Activated T-cell treated with anti-CD3 and anti-CD28 coated beads, Interleukin-2, amount 50 U/mL, for 4 hours (primary cell): ENCODE measurements around the gene CNTNAP2. TPM values are rescaled to one million over a fixed set of nuclear protein-coding genes. Genes with fewer than 3 reads are reported as not detected.

Source experiments
- ATAC-seq, 2 donors: fragments of 200-7000 bp; cut with Tn5 transposase; one replicate each; pipeline ENCODE4 v1.10.0; 2021
- DNase-seq: peaks from one replicate; pipeline ENCODE4 v3.0.0-alpha.2; 2020
- H3K27me3 Mint-ChIP-seq: one replicate; pipeline ENCODE4 v1.8.0; 2021; ENCODE audit warnings: low read depth, mixed read lengths
- H3K36me3 Mint-ChIP-seq: one replicate; pipeline ENCODE4 v1.8.0; 2022; ENCODE audit warnings: mixed read lengths; ENCODE audit not compliant: insufficient read depth
- H3K4me1 Mint-ChIP-seq: one replicate; pipeline ENCODE4 v1.8.0; 2021; ENCODE audit warnings: low read depth, mixed read lengths
- H3K4me3 Mint-ChIP-seq: one replicate; pipeline ENCODE4 v1.8.0; 2021; ENCODE audit warnings: mild to moderate bottlenecking, moderate library complexity, mixed read lengths
- H3K9me3 Mint-ChIP-seq: one replicate; pipeline ENCODE4 v1.8.0; 2021; ENCODE audit warnings: mixed read lengths
- total RNA-seq, 3 donors: library from RNA; stranded (reverse); gene quantifications; one replicate each; pipeline ENCODE4 v1.2.1, GENCODE V29; 2021

Gene CNTNAP2
- total RNA-seq, 3 donors from 2014 or later, result not detected

DNA sequence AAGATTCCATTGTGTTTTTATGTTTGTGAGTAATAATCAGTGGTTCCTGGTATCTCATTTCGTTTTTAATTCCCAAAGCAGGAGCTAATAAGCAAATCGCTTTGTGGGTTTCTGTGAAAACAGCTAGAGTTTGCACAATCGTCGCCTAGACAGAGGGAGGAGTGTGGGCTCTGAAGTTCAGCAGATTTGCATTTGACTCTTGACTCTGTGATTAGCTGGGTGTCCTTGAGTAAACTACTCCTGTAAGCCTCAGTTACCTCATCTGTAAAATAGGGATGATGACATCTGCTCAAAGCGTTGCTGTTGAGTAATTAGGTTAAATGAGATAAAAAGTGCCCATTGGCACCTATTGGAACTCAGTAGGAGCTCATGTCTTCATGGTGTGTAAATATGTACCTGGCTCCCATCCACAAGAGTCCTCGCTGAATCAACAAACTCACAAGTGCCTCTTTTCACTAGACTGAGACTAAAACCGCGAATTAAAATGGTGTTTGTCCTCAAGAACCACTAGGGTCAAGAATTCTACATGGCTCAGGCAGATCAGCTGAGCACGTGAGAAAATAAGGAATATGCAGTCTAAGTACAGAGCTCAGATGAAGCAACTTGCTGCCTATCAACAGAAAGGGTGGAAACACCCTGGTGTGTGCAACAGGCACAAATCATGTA is 2088.2 kb downstream of the CNTNAP2 start:
- no peak overlapping the region for H3K4me3 Mint-ChIP-seq
- H3K36me3 Mint-ChIP-seq, result no peaks in the 10 kb centered on the region
- ATAC-seq (no peak), DNase-seq (no peak)
- H3K27me3 Mint-ChIP-seq, result peaks cover 10% of the 10 kb centered on the region
- H3K4me1 Mint-ChIP-seq, result no peaks in the 10 kb centered on the region
- H3K9me3 Mint-ChIP-seq, result peaks cover 4% of the 10 kb centered on the region

DNA sequence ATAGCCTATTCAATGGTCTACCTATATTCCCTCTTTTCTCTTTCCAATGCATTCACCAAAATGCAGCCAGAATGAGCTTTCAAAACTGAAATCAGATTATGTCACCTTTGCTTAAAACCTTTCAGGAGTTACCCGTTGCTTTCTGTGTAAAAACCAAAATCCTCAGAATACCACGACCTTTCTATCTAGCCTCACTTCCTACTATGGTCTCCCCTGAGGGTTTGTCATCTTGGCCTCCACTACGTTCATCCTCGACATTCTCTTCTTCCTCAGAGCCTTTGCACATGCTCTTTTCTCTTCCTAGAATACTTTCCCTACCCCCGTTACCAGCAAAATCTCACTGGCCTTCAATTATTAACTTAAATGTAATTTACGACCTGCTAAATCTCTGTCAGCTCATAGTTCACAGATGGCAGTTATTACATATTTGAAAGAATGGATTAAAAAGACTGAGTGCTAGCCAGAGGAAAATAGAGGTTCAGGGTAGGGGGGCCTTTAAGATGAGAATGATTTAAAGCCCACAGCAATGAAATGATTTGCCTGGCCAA is 2093.1 kb downstream of the CNTNAP2 start:
- Mint-ChIP-seq H3K9me3 (peaks cover 4% of the 10 kb centered on the region), H3K4me1 (no peaks in the 10 kb centered on the region), H3K27me3 (peaks cover 8% of the 10 kb centered on the region), H3K4me3 (no peak overlapping the region), H3K36me3 (no peaks in the 10 kb centered on the region)
- no peak for DNase-seq
- no peak for ATAC-seq

- Mint-ChIP-seq H3K27me3 (peaks cover 8% of the 10 kb centered on the region), H3K4me1 (no peaks in the 10 kb centered on the region), H3K4me3 (no peak overlapping the region), H3K36me3 (no peaks in the 10 kb centered on the region), H3K9me3 (peaks cover 4% of the 10 kb centered on the region)
- no peak for ATAC-seq
- no peak for DNase-seq
These were observed 2094.3 kb downstream of the CNTNAP2 start for GRCh38 chr7:148210804-148211325.

- no peak overlapping the region for H3K4me3 Mint-ChIP-seq
- H3K27me3 Mint-ChIP-seq, result peaks cover 8% of the 10 kb centered on the region
- no peaks in the 10 kb centered on the region for H3K36me3 Mint-ChIP-seq
- H3K9me3 Mint-ChIP-seq, result peaks cover 5% of the 10 kb centered on the region
- ATAC-seq (no peak), DNase-seq (no peak)
- no peaks in the 10 kb centered on the region for H3K4me1 Mint-ChIP-seq
These were observed 2095.1 kb downstream of the CNTNAP2 start for GRCh38 chr7:148211740-148212151.

GRCh38 chr7:148212731-148213130 is 2096.1 kb downstream of the CNTNAP2 start:
- DNase-seq (no peak), ATAC-seq (no peak)
- Mint-ChIP-seq H3K27me3 (peaks cover 4% of the 10 kb centered on the region), H3K4me3 (no peak overlapping the region), H3K4me1 (no peaks in the 10 kb centered on the region), H3K36me3 (no peaks in the 10 kb centered on the region), H3K9me3 (peaks cover 8% of the 10 kb centered on the region)

GRCh38 chr7:148214101-148214500 is 2097.5 kb downstream of the CNTNAP2 start:
- Mint-ChIP-seq H3K27me3 (peaks cover 4% of the 10 kb centered on the region), H3K4me3 (no peak overlapping the region), H3K4me1 (no peaks in the 10 kb centered on the region), H3K36me3 (no peaks in the 10 kb centered on the region), H3K9me3 (peaks cover 8% of the 10 kb centered on the region)
- DNase-seq (no peak), ATAC-seq (no peak)

DNA sequence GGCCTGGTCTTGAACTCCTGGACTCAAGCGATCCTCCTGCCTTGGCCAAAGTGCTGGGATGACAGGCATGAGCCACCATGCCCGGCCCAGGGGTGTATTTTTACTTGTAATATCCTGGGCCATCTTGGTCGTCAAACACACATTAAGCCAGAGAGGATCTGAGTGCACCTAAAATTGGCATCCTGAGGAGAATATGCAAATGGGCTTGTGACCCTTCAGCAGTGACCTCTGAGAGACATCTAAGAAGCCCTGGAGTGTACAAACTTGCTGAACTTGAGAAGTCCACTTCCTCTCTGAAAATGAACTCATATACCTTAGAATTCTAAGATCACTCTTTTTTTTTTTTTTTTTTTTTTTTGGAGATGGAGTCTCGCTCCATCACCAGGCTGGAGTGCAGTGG is 2102.0 kb downstream of the CNTNAP2 start:
- H3K27me3 Mint-ChIP-seq, result peaks cover 2% of the 10 kb centered on the region
- no peaks in the 10 kb centered on the region for H3K36me3 Mint-ChIP-seq
- ATAC-seq (no peak), DNase-seq (no peak)
- peaks cover 4% of the 10 kb centered on the region for H3K9me3 Mint-ChIP-seq
- H3K4me1 Mint-ChIP-seq, result no peaks in the 10 kb centered on the region
- H3K4me3 Mint-ChIP-seq, result no peak overlapping the region

GRCh38 chr7:148222721-148223120 is 2106.1 kb downstream of the CNTNAP2 start:
- no peak overlapping the region for H3K4me3 Mint-ChIP-seq
- DNase-seq, result no peak
- H3K4me1 Mint-ChIP-seq, result no peaks in the 10 kb centered on the region
- peaks cover 14% of the 10 kb centered on the region for H3K27me3 Mint-ChIP-seq
- H3K36me3 Mint-ChIP-seq, result no peaks in the 10 kb centered on the region
- H3K9me3 Mint-ChIP-seq, result peaks cover 12% of the 10 kb centered on the region
- ATAC-seq, result no peak

- Mint-ChIP-seq H3K27me3 (peaks cover 14% of the 10 kb centered on the region), H3K9me3 (peaks cover 12% of the 10 kb centered on the region), H3K4me3 (no peak overlapping the region), H3K36me3 (no peaks in the 10 kb centered on the region), H3K4me1 (no peaks in the 10 kb centered on the region)
- DNase-seq (no peak), ATAC-seq (no peak)
These were observed 2106.6 kb downstream of the CNTNAP2 start for GRCh38 chr7:148223160-148223559.

DNA sequence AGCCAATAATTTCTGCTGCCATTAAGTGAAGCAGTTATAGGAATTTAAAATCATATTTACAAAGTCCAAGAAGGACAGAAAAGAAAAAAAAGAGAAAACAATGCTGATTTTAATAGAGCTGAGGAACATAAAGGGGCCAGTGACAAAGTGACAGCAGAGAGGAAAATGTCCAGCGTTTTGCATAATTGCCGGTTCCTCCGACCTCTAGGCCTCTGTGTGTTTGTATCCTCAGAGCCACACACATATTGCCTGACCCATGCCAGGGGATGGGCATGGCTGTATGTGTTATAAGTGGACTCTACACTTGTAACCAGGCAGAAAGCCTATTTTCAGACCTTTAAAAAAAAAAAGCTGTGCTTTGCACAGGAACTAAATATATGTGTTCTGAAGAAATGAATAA is 2107.1 kb downstream of the CNTNAP2 start:
- Mint-ChIP-seq H3K36me3 (no peaks in the 10 kb centered on the region), H3K9me3 (peaks cover 12% of the 10 kb centered on the region), H3K4me1 (no peaks in the 10 kb centered on the region), H3K27me3 (peaks cover 14% of the 10 kb centered on the region), H3K4me3 (no peak overlapping the region)
- DNase-seq (no peak), ATAC-seq (no peak)

- Mint-ChIP-seq H3K36me3 (no peaks in the 10 kb centered on the region), H3K4me1 (no peaks in the 10 kb centered on the region), H3K27me3 (peaks cover 5% of the 10 kb centered on the region), H3K9me3 (no peaks in the 10 kb centered on the region), H3K4me3 (no peak overlapping the region)
- ATAC-seq (no peak), DNase-seq (no peak)
These were observed 2113.7 kb downstream of the CNTNAP2 start for GRCh38 chr7:148230296-148230695.

DNA sequence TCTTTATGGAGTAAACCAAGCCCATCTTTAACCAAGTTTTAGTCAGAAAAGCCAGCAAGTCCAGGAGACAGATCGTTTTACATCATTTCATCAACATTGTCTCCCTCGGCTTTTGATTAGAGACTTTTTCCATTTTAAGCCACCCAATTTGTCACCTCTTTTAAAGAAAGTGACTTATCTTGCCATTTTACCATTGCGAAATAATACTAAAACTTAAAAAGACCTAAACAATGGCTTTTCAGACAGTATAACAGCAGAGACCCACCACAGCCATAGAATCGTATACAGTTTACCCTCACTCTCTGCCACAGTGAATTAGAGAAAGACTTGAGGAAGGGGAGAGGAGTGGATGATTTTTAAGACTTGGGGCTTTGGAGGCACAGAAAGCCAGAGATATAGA is 2114.3 kb downstream of the CNTNAP2 start:
- Mint-ChIP-seq H3K4me3 (no peak overlapping the region), H3K4me1 (no peaks in the 10 kb centered on the region), H3K36me3 (no peaks in the 10 kb centered on the region), H3K9me3 (no peaks in the 10 kb centered on the region), H3K27me3 (peaks cover 4% of the 10 kb centered on the region)
- DNase-seq (no peak), ATAC-seq (no peak)

DNA sequence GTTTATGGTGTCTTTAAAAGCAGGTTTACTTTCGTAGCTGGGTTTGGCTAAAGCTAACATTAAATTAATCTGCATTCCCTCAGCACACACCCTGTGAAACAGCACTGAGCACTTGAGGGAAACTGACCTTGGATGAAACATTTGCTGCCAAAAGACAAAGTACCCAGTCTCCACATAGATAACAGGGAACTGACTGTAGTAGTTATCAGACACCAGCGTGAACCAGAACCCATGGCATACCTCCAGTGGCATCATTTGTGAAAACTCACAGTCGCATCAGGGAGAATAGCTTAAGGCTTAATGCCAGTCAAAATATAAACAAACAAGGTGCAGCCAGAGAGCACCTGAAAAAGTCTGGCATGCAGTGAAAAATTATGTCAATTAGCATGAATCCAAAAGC is 2116.2 kb downstream of the CNTNAP2 start:
- no peaks in the 10 kb centered on the region for H3K36me3 Mint-ChIP-seq
- no peaks in the 10 kb centered on the region for H3K9me3 Mint-ChIP-seq
- ATAC-seq (no peak), DNase-seq (no peak)
- H3K4me3 Mint-ChIP-seq, result no peak overlapping the region
- H3K27me3 Mint-ChIP-seq, result no peaks in the 10 kb centered on the region
- no peaks in the 10 kb centered on the region for H3K4me1 Mint-ChIP-seq

GRCh38 chr7:148234715-148235114 is 2118.1 kb downstream of the CNTNAP2 start:
- no peaks in the 10 kb centered on the region for H3K4me1 Mint-ChIP-seq
- H3K36me3 Mint-ChIP-seq, result no peaks in the 10 kb centered on the region
- peaks cover 5% of the 10 kb centered on the region for H3K27me3 Mint-ChIP-seq
- DNase-seq, result no peak
- ATAC-seq, result no peak
- no peak overlapping the region for H3K4me3 Mint-ChIP-seq
- H3K9me3 Mint-ChIP-seq, result no peaks in the 10 kb centered on the region

DNA sequence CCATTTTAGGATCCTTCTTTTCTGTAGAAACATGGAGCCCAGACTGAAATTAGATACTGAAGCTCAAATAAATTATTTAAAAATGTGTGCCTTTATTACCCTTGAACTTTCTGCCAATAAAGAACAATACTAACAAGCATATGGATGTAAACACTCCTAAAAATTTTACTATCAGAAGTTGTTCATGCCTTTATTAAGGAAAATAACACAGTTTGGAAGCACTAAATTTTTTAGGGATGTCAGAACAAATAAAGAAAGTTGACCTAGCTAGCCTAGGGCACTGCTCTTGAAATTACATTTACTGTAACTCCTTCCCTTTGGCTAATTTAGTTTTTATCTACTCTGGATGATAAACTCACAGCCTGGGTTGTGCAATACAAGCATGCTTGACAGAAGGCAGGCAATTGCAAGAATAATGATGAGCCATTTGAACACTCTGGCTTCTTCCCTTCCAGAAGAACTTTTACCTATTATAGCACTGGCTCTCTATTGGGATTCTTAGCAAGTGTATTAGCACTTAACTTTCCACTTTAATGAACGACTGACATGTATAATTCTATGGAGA is 2122.2 kb downstream of the CNTNAP2 start:
- ATAC-seq, result no peak
- Mint-ChIP-seq H3K4me3 (no peak overlapping the region), H3K9me3 (no peaks in the 10 kb centered on the region), H3K4me1 (no peaks in the 10 kb centered on the region), H3K36me3 (no peaks in the 10 kb centered on the region), H3K27me3 (peaks cover 34% of the 10 kb centered on the region)
- no peak for DNase-seq
